Kidney epithelial cell (primary cell): ENCODE measurements around the gene FAT2. TPM values are rescaled to one million over a fixed set of nuclear protein-coding genes. Genes with fewer than 3 reads are reported as not detected.

ENCODE experiments used
- DNase-seq: peaks from one replicate; pipeline ENCODE4 v3.0.0-alpha.2; 2010; ENCODE audit warnings: low read depth
- H3K27me3 ChIP-seq: 2 replicates; pipeline ENCODE4 v1.6.0; 2011; ENCODE audit warnings: low read length; ENCODE audit not compliant: control insufficient read depth, insufficient read depth
- H3K36me3 ChIP-seq: 2 replicates; pipeline ENCODE4 v1.5.1; 2011; ENCODE audit warnings: low read length; ENCODE audit not compliant: control insufficient read depth, insufficient read depth
- H3K4me3 ChIP-seq: 2 replicates; pipeline ENCODE4 v1.5.1; 2011; ENCODE audit warnings: low read depth, mild to moderate bottlenecking, control low read depth, low read length
- total RNA-seq: library from RNA; depleted of rRNA; stranded (reverse); fragments of >200 nt; gene quantifications from 2 replicates; pipeline ENCODE4 v1.2.3, GENCODE V29; 2015
- TF ChIP-seq, protein P1 (sequence below): IDR thresholded peaks from 2 replicates; pipeline ENCODE4 v1.5.1; 2011; ENCODE audit warnings: mild to moderate bottlenecking, moderate library complexity, low read length, control low read depth, inconsistent platforms; ENCODE audit not compliant: insufficient read depth, poor library complexity, severe bottlenecking

The FAT2 gene
- total RNA-seq, 1 donor from 2014 or later, result 0.58 TPM

DNA sequence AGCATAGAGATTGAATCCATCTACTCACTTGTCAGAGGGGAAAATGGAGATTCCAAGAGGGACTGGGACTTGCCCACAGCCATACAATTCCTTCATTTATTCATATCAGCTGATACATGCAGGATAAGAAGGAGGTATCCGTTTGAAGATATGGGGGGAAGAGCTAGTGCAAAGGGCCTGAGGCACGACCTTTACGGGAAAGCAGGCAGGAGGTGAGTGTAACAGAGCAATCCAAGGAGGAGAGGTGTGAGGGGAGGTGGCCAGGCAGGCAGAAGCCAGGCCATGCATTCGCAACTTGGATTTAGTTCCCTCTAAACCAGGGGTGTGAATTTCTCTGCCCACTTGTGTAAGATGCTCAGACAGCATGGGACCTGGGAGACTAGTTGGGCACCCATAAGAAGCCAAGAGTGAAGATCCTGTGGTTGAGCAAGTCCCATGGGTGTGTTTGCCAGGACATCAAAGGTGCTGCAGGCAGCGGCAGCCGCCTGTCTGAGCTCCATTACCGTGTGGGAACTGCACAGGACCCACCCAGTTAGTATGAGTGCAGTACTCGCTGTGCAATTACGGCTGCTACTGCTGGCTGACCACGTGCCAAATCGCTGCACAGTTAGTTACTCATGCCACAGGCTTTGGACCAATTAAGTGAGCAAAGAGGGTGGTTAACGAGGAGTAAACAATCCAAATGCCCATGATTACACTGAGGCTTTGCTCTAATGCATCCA is 31.4 kb upstream of the FAT2 start:
- peaks cover 4% of the 10 kb centered on the region for H3K27me3 ChIP-seq
- no peak for DNase-seq
- TF ChIP-seq, protein P1, sequence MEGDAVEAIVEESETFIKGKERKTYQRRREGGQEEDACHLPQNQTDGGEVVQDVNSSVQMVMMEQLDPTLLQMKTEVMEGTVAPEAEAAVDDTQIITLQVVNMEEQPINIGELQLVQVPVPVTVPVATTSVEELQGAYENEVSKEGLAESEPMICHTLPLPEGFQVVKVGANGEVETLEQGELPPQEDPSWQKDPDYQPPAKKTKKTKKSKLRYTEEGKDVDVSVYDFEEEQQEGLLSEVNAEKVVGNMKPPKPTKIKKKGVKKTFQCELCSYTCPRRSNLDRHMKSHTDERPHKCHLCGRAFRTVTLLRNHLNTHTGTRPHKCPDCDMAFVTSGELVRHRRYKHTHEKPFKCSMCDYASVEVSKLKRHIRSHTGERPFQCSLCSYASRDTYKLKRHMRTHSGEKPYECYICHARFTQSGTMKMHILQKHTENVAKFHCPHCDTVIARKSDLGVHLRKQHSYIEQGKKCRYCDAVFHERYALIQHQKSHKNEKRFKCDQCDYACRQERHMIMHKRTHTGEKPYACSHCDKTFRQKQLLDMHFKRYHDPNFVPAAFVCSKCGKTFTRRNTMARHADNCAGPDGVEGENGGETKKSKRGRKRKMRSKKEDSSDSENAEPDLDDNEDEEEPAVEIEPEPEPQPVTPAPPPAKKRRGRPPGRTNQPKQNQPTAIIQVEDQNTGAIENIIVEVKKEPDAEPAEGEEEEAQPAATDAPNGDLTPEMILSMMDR, result no peak
- no peaks in the 10 kb centered on the region for H3K36me3 ChIP-seq
- H3K4me3 ChIP-seq, result no peak overlapping the region

DNA sequence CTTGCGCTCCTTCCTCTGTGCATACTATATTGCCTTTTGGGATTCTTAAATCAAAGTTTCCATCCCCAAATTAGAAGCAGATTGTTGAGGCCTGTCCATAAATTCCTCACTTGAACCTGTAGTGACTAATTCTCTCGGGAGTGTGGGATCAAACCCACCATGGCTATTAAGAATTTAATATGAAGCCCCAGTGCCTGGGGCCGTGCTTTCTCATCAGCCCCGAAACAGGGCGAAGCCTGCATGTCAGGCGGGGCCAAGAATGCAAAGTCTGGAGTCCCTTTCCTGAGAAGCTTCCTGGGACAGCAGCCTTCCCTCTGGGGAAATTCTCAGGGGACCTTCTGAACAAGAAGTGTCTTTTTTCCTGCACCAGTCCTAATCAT is 29.3 kb upstream of the FAT2 start:
- Histone ChIP-seq H3K27me3 (peaks cover 4% of the 10 kb centered on the region), H3K36me3 (no peaks in the 10 kb centered on the region), H3K4me3 (no peak overlapping the region)
- no peak for DNase-seq
- TF ChIP-seq, protein P1, result no peak

- Histone ChIP-seq H3K27me3 (peaks cover 4% of the 10 kb centered on the region), H3K36me3 (no peaks in the 10 kb centered on the region), H3K4me3 (no peak overlapping the region)
- TF ChIP-seq, protein P1, result no peak
- no peak for DNase-seq
Observed at GRCh38 chr5:151619812-151620460, 28.8 kb upstream of the FAT2 start.

- TF ChIP-seq, protein P1, result no peak
- Histone ChIP-seq H3K36me3 (no peaks in the 10 kb centered on the region), H3K27me3 (peaks cover 4% of the 10 kb centered on the region), H3K4me3 (no peak overlapping the region)
- no peak for DNase-seq
Observed at GRCh38 chr5:151618907-151619306, 27.8 kb upstream of the FAT2 start.

GRCh38 chr5:151617841-151618710 is 26.9 kb upstream of the FAT2 start:
- no peaks in the 10 kb centered on the region for H3K36me3 ChIP-seq
- TF ChIP-seq, protein P1, result no peak
- H3K27me3 ChIP-seq, result peaks cover 4% of the 10 kb centered on the region
- DNase-seq, result no peak
- no peak overlapping the region for H3K4me3 ChIP-seq
